ENCODE measurements around the gene SEC14L5.

DNA sequence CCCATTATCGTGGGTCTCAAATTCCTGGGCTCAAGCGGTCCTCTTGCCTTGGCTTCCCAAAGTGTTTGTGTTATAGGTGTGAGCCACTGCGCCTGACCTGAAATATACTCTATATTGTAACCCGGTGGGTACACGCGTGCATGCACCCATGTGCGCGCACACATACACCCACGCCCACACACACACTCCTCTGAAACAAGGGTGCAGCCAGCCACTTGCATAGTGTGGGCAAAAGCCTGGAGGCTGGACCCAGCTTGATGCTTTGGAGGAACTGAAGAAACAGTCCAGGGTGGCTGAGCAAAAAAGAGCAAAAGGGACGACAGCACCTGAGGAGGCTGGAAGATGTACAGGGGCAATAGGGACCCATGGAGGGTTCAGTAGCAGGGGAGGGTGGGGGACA lies 45.7 kb downstream of the SEC14L5 start:
- TF ChIP-seq CEBPB (IDR thresholded peaks at IDR 0.05; ENCODE audit: low read depth, low read length) (no peak), RCOR1 (IDR thresholded peaks at IDR 0.05; ENCODE audit: insufficient replicate concordance, low read length) (no peak), FOS (IDR thresholded peaks at IDR 0.05; ENCODE audit: low read depth, low read length) (no peak), POLR2A (IDR thresholded peaks at IDR 0.05; ENCODE audit: low read depth, low read length) (no peak), CHD1 (IDR thresholded peaks at IDR 0.05; ENCODE audit: low read depth, low read length) (no peak), SMC3 (IDR thresholded peaks at IDR 0.05; ENCODE audit: low read depth, low read length) (no peak), NFE2L2 (IDR thresholded peaks at IDR 0.05; ENCODE audit: low read depth, low read length) (no peak), MAZ (IDR thresholded peaks at IDR 0.05; ENCODE audit: borderline replicate concordance, low read depth, low read length) (no peak)
- TF ChIP-seq, protein P1, sequence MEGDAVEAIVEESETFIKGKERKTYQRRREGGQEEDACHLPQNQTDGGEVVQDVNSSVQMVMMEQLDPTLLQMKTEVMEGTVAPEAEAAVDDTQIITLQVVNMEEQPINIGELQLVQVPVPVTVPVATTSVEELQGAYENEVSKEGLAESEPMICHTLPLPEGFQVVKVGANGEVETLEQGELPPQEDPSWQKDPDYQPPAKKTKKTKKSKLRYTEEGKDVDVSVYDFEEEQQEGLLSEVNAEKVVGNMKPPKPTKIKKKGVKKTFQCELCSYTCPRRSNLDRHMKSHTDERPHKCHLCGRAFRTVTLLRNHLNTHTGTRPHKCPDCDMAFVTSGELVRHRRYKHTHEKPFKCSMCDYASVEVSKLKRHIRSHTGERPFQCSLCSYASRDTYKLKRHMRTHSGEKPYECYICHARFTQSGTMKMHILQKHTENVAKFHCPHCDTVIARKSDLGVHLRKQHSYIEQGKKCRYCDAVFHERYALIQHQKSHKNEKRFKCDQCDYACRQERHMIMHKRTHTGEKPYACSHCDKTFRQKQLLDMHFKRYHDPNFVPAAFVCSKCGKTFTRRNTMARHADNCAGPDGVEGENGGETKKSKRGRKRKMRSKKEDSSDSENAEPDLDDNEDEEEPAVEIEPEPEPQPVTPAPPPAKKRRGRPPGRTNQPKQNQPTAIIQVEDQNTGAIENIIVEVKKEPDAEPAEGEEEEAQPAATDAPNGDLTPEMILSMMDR (conservative IDR thresholded peaks at IDR 0.05; ENCODE audit: low read depth, low read length), result no peak
- TF ChIP-seq, protein P2, sequence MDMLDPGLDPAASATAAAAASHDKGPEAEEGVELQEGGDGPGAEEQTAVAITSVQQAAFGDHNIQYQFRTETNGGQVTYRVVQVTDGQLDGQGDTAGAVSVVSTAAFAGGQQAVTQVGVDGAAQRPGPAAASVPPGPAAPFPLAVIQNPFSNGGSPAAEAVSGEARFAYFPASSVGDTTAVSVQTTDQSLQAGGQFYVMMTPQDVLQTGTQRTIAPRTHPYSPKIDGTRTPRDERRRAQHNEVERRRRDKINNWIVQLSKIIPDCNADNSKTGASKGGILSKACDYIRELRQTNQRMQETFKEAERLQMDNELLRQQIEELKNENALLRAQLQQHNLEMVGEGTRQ (IDR thresholded peaks at IDR 0.05; ENCODE audit: low read depth, low read length), result no peak
